CD4-positive, alpha-beta T cell treated with Interleukin-4 for 4 hours (primary cell): ENCODE data around the gene DNAH7.

ENCODE experiments used
- DNase-seq: peaks from one replicate; pipeline ENCODE4 v3.0.0-alpha.2; 2020

Gene DNAH7

DNA sequence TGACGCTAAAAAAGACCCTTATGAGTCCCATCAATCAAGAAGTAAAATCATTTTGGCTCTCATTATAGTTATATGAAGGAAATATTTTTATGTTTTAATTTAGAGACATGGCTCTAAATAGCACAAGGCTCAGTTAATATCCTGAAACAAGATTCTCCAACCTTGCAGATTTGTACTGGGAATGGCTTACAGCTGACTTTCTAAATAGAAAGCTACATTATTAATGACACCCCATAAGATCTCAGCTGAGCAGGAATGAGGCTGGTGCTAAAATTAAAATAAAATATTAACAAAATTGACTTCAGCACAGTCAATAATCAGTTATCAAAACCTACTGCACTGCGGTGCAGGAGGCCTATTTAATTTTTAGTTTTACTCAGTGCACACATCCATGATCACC lies 274.8 kb downstream of the DNAH7 start:
- no peak for DNase-seq

DNA sequence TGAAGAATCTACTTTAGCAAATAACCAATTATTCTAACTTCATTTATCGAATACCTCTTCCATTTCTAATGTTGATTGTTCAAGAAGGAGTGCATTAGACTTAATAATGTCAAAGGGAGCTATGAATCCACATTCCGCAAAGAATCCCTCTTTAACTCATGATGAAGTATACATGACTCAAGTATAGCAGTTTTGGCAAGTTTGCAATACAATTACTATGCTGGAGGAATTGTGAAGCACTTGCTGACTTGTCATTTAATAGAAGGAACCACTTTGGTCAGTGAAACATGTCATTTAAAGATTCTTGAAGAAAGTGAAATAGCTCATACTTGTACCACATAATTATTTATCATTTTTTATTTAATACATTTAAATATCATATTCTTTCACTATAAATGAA lies 286.5 kb downstream of the DNAH7 start:
- DNase-seq = no peak

DNA sequence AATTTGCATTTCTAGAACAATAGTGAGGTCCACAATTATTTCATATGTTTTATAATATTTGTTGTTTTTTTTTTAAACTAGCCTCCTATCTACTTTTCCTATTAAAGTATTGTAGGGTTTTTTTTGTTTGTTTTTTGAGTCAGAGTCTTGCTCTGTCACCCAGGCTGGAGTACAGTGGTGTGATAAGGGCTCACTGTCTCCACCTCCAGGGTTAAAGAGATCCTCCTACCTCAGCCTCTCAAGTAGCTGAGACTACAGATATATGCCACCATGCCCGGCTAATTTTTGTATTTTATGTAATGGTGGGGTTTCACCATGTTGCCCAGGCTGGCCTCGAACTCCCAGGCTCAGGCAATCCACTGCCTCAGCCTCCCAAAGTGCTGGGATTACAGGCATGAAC lies 289.1 kb downstream of the DNAH7 start:
- no peak for DNase-seq

DNA sequence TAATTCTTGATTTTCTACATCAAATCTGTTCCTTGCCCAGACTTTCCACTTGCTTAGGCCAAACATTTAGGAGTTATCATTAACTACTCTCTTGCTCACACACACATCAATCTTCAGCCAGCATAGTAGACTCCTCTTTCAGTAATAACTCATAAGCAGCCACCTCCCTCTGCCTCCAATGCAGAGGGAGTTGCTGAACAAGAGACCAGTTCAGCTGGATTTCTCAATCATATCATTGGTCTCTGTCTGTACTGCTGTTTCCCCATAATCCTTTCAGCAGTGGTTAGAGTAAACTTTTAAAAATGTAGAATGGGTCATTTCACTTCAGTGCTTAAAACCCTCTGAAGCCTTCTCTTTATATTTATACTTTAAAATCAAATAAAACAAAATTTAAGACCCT lies 298.7 kb downstream of the DNAH7 start:
- no peak for DNase-seq

DNA sequence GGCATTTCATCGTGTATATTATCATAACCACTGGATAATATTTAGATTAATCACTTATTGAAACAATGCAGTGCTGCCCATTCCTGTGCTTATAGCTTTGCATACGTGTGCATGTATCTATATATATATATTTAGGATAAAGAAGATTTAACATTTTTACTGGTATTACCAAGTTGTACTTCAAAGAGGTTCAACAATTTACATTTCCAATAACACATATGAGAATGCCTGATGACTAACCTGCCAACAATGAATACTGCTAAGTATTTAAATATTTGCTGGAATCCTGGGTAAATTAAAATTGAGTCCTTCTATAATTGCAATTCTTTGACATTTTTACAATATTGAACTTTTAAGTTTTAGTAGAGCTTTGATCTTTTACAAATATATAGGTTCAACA lies 300.2 kb downstream of the DNAH7 start:
- DNase-seq = no peak

DNA sequence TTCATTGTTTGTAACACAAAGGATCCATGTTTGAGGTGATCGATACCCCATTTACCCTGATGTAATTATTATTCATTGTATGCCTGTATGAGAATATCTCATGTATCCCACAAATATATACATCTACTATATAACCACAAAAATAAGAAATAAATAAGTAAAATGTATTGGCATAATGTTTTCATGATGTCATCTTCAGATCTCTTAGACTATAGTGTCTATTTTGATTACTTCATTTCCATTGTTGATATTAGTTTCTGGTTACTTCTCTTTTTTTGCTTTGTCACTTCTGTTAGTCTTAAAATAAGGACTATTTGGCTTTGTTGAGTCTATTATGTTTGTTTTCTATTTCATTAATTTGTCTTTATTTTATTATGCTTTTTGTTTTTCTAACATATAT lies 301.9 kb downstream of the DNAH7 start:
- no peak for DNase-seq

DNA sequence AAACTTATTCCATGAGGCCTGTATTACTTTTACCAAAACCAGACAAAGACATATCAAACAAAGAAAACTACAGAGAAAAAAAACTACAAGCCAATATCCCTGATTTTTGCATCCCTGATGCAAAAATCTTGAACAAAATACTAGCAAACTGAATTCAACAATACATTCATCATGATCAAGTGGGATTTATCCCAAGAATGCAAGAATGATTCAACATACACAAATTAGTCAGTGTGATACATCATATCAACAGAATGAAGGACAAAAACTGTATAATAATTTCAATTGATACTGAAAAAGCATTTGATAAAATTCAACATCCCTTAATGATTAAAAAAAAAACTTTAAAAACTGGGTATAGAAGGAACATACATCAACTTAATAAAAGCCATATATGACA lies 304.8 kb downstream of the DNAH7 start:
- DNase-seq = no peak

DNA sequence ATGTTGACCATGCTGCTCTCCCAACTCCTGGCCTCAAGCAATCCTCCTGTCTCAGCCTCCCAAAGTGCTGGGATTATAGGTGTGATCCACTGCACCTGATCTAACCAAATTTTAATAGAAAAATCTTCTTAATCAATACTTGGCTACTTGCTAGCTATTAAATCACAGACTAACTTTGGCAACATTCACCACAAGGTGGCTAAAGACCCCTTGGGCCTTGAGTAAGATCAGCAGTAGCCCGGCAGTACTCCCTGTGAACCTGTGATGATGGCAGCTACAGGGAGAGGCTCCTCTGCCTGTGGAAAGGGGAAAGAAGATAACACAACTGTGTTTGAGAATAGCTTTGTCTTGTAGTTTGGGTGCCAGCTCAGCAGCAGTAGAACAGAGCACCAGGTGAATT lies 308.8 kb downstream of the DNAH7 start:
- no peak for DNase-seq

DNA sequence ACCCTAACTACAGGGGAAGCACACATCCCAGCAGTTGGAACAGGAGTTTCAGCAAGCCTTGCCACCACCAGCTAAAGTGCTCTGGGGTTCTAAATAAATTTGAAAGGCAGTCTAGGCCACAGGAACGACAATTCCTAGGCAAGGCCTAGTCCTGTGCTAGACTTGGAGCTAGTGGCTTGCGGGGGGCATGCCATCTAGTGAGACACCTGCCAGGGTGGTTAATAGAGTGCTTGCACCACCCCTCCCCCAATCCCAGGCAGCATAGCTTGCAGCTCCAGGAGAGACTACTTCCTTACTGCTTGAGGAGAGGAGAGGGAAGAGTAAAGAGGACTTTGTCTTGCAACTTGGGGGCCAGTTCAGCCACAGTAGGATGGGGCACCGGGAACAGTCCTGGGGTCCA lies 309.8 kb downstream of the DNAH7 start:
- no peak for DNase-seq

DNA sequence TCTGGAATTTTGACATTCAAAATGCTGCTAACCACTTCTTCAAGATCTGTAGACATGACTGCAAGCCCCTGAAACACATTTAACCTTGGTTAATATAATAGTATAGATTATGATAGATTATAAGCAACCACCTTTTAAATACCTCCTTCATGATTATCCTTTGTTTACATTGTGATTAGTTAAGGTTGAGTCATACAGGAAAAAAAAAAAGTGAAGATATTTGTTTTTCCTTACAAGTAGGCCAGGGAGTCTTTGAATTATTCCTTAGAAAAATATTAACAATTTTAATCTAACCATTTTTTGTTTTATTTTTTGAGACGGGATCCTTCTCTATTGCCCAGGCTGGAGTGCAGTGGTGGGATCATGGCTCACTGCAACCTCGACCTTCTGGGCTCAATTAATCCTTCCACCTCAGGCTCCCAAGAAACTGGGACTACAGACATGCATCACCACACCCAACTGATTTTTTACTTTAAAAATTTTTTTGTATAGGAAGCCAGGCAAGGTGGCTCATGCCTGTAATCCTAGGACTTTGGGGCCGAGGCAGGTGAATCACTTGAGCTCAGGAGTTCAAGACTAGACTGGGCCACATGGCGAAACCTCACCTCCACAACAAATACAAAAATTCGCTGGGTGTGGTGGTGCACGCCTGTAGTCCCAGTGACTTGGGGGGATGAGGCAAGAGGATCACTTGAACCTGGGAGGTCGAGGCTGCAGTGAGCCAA lies 312.3 kb downstream of the DNAH7 start:
- no peak for DNase-seq

DNA sequence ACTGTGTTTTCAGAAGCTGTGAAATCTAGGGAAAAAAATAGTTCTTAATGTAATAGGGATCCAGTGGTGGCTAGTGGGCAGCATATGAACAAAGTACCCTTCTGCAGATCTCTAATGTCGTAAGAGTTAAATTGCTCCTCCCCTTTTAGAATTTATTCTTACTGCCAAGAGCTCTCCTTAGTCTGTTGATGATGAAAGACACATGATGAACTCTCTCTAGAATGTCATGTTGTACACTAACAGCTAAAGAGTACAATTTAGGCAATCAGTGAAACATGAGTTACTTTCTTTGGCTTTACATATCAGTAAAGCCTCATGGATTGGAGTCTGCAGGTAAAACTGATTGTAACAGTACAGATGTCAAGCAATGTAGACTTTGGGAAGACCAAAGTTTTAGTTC lies 327.4 kb downstream of the DNAH7 start:
- DNase-seq = no peak

DNA sequence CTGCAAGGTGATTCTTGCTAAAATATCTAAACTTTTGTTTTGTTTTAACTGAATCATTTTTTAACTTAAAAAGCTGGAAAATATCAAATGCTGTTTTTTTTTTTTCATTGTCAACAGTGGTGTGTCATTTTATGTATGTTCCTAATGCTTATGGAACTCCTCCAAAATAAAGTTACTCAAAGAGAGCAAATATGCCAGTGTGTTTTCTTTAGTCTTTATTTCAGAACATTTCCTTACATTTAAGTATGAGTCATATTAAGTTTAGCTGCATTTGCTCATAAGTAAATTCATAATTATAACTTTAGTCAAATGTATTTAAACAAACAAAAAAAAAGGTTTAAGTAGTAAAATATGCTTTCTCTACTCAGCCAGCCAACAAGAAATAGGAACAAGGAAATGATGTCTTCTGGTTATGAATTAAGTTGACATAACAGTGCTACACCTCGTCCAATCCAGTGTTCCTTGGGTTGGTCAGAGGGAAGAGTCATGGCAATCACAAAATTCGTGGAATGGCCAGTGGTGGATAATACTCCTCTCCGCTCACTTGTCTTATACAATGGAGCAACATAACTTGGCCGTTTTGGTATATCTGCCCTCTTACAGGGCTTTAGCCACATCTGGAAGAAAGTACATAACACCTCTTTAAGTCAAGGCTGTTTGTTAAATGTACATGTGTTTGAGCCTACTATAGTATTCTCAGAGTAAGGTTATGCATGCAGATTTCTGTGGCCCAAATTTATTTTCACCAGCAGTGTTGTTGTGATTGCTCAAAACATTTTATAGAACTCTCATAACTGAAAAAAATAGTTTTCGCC lies 330.9 kb downstream of the DNAH7 start:
- DNase-seq = no peak

DNA sequence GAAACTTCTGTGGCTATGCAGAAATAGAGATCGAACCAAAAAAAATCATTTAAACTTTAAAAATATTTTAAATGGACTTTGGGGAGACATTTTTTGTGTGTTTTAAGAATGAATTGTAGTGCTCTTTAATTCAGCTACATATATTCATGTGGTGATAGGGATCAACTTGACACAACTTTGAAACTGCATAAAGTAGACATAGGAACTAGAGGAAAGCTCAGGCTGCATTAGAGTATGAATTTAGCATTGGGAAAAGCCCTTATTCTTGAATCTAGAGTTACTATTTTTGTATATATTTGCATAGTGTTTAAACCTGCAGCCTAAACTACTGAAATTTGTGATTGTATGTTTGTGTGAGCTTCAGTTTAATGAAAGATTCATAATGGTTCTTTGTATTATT lies 333.3 kb downstream of the DNAH7 start:
- no peak for DNase-seq

DNA sequence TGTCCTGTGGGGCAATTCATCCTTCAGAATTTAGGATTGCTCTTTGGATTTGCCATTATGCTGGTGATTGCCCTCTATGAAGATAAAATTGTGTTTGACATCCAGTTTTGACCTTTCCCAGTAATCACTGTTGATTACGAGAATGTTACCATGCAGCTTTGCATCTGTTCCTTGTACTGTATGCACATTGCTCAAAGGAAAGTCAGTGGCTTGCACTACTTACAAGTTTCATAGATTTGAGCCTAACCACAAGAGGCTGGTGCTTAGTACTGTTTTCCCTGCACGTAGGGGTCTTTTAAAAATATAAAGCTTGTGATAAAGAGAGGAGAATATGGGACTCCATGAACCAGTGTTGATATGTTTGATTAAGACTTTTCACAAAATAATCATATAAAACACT lies 333.7 kb downstream of the DNAH7 start:
- DNase-seq = no peak

DNA sequence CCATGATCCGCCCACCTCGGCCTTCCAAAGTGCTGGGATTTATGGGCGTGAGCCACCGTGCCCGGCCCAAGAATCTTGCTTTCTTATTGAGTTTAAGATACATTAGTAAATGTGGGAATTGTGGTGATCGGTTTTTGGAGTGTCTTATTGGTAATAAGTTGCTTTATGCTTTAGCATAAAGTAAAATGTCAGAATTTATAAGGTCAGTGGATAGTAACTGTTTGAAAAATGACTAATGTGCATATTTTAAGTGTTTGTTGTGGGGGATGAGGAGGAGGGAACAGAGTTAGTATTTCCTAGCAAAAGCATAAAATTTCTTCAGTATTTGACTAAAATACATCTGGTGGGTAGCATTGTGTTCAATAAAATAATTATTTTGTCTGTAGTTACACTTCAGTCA lies 334.2 kb downstream of the DNAH7 start:
- DNase-seq = no peak

DNA sequence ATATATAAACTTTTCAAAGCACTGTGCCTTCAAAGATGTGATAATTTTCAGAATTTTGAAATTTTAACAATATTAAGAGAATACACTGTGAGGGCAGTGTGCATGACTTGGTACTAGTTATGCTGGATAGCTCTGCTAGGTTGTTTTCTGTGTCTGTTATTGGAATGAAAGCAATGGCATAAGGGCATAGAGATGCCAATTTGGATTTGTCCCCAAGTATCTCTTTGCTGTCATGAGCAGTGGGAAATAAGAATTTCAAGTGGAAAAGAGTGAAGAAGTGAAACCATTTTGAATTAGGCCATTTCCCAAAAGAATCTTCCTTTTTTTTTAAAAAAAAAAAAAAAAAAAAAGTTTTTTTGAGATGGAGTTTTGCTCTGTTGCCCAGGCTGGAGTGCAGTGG lies 334.8 kb downstream of the DNAH7 start:
- no peak for DNase-seq

DNA sequence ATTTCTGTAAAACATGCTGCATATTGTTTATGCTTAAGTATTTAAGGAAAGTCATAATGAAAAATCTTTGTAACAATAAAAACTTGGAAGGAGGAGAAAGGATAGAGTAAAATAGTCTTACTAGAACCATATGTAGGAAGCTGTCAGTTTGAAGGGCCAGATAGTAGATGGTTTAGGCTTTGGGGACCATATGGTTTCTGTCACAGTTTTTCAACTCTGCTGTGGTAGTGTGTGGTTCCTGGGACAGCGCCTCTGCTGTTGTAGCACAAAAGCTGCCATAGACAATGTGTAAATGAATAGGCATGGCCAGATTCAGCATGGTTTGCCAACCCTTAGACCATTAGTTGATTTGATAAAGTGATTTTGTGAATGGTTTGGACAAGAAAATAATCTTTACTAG lies 336.1 kb downstream of the DNAH7 start:
- no peak for DNase-seq

DNA sequence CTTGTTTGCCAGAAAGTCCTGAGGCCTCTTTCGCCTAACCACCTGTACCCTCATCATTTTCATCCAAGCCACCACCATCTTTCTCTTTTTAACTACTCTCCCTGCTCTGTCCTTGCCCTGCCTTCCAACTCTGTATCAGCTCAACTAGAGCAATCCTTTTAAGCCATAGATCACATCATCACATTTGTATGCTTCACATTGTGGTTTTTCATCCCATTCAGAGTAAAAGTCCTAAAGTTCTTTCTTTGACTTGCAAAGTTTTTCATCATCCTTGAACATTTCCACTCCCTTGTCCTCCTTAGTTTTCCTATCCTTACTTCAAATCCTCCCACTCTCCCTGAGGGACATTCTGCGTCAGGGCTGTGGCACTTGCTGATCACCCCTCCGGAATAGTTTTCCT lies 337.7 kb downstream of the DNAH7 start:
- DNase-seq = no peak

DNA sequence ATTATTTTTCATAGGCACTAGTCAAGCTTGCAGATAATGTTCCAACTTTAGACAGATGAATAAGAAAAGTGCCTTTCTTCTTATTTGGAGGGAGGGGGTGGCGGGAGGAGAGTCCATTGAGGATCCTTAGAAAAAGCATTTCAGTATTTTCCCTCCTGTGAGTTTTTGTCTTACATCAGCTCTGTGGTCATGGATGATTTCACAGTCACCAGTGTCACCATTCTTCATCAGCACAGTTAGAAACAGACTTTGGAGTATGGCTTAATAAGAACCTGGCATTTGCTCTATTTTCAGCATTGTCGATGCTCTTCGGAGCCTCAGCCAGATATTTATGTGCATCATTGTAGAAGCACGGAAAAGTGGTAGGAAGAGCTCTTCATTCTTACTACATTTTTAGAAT lies 341.5 kb downstream of the DNAH7 start:
- no peak for DNase-seq

DNA sequence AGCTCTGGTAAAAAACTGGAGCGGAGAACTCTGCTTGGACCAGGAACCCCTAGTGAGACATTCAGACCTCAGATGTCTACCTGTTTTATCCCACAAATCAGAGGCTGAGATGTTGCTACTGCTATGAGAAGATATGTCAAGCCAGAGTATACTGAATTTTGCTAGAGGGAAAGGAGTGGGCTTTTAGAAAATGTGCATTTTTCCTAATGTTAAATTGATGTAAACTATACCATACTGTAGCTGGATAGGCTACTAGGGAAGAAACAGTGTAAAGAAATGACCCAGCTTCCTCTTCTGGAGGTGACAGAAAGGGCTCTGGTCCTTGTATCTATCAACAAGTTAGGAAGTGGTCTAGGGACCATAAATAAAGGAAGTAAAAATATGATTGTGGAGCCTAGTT lies 346.6 kb downstream of the DNAH7 start:
- no peak for DNase-seq

DNA sequence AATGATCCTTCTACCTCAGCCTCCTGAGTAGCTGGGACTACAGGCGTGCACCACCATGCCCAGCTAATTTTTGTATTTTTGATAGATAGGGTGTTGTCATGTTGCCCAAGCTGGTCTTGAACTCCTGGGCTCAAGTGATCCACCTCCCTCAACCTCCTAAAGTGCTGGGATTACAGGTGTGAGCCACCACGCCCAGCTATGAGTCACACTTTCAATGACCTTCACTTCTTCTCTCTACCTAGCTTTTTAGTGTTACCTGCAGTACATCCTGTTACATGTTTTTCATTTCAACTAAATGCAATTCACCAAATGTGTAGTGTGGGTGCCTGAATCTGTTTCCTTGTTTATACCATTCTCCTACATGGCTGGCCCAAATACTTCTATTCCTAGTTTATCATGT lies 347.6 kb downstream of the DNAH7 start:
- no peak for DNase-seq

DNA sequence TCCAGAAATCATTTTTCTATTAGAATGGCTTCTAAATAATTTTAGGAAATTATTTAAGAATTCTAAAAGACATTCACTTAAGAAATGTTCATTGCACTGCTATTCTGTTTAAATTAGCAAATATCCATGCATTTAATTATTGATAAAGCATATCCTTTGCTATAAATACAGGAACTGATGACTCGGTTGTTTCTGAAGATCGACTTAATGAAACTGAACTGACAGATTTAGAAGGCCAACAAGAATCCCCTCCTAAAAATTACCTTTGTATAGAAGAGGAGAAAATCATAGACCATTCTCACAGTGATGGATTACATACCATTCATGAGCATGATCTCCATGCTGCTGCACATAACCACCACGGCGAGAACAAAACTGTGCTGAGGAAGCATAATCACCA lies 352.2 kb downstream of the DNAH7 start:
- DNase-seq = no peak

DNA sequence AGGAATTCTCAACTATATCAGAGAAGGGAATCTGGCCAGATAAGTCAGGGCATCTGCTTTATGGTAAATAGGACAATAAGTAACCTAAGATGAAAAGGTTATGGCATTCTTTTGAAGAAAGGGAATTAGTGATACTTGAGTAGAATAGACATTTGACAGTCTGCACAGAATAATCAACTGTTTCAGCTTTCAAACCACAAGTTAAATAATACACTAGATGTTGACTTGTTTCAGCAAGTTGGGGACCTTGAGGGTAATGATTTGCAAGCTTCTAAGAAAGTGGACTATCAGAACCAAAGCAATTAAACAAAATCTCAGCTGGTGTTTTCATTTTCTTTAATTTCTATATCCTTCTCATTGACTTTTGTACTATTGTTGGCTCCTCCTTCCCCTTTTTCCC lies 357.2 kb downstream of the DNAH7 start:
- no peak for DNase-seq

DNA sequence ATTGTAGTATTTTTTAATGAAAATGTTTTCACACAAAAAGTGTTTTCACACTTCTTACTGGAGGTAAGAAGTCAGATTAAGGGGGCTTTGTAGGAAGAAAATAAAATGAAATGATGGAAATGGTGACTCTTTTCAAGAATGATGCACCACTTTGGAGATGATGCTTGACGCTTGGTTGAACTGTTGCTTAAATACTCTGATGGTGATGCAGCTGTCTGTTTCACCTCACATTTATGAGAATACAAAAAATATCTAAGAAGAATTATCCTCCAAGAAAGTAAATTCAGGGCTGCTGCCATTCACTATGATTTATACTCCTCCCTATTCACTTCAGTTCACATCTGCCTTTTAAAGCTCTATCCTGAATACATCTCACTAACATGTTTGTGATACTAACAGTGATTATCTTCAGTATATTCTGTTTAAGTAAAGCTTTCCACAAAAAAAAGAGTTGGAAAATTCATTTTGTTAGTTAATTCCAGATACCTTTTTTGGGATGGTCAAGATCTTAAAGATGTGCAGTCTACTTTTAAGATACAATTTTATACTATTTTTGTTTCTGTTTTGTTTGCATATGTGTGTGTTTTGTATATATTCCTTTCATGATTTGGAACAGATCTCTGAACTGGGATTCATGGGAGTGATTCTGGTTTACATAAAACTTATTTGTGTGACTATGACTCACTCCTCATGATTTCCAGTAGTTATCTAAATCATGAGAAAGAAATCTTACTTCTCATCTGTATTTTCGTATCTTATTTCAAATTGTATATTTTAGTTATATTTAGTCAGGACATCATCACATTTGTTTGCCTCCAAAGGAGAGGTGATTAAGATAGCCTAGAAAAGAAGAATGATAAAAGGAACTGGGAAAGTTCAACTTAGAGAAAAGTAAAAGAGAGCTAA lies 358.5 kb downstream of the DNAH7 start:
- DNase-seq = no peak
